DMS114 treated with DMSO at 0.1 percent for 48 hours (cell line): Measurements from ENCODE around the gene SYMPK.
"Not testable (repeated sequence)": the region's sequence is repeated elsewhere in the genome, so short reads cannot be mapped to it uniquely, and the experiment has no call there.

Source experiments
- DNase-seq: peaks from one replicate; lab custom pipeline; 2025; ENCODE audit not compliant: unreplicated experiment; lab: John Stamatoyannopoulos, UW

SYMPK gene

DNA sequence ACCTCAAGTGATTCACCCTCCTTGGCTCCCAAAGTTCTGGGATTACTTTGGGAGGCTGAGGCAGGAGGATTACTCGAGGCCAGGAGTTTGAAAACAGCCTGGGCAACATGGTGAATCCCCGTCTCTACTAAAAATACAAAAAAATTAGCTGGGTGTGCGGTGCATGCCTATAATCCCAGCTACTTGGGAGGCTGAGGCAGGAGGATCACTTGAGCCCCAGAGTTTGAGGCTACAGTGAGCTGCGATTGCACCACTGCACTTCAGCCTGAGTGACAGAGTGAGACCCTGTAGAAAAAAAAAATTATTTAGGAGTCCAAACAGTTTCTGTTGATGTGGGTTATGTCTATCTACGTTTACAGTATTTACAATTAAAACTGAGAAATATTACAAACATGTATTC, 7.9 kb upstream of the SYMPK start:
- no peak for DNase-seq

DNA sequence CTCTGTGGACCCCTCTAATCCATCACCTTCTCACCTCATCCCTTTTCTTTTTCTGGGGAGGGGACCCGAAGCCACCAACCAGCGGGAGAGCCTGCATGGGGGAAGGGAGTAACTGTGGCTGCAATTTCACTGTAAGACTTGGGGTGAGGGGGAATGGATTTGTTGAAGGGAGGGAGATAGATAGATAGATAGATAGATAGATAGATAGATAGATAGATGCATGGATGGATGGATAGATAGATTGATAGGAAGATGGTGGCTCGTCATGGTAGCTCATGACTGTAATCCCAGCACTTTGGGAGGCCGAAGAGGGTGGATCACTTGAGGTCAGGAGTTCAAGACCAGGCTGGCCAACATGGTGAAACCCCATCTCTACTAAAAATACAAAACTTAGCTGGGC, 4.3 kb upstream of the SYMPK start:
- DNase-seq = not testable (repeated sequence)

GRCh38 chr19:45866400-45867176, 3.6 kb upstream of the SYMPK start:
- no peak for DNase-seq

DNA sequence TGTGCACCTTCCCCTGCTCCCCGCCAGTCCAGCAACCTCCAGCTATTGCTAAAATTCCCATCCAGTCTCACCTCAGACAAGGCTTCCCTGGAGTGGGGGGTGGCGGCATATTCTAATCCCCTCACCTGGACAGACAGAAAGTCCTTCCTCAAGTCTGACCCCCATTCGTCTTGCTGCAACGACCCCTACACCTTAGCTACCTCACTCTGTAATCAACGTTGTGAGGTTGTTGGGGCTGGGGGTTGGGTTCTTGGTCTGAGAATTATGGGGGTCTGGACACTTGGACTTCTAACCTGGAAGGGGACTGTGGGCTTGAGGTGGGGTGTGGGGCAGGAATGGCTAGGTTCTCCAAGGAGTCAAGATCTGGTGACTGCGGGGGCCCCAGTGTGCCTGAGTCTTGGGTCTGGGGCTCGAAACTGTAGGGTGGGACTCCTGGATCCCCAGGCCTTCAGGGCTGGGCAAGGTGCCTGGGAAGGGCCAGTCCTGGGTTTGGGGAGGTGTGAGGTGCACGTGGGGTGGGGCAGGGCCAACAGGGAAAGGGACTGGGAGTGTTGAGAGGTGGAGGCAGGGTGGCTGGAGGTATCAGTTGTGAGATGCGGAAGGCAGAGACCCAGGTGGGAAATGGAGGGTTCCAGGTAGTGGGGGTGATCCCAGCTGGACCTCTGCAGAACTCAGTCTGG, 2.5 kb upstream of the SYMPK start:
- DNase-seq = no peak

DNA sequence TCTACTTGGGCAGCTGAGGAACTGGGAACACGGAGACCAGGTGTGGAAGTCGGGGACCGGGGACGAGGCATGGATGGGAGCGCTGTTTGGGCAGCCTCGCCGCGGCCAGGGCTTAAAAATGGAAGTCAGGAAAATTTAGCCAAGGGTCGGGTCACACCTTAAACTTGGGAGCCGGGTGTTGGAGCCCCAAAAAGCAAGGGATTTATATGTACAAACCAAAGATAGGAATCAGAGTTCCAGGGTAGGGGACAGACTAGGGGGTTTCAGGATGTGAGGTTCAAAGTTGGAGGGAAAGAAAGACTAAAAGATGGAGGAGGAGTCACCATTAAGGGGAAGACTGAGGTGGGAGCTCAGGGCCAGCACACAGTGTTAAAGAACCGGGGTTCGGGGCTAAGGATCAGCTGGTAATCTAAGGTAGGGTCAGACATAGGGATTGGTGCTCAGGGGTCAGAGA, 1.7 kb upstream of the SYMPK start:
- no peak for DNase-seq

- no peak for DNase-seq
Measured at GRCh38 chr19:45863840-45864628, 1.1 kb upstream of the SYMPK start, which contains the start of gene FOXA3. TSS of gene FOXA3 (plus strand) at chr19:45864326. CDS start at chr19:45864457, 131 bp downstream.

DNA sequence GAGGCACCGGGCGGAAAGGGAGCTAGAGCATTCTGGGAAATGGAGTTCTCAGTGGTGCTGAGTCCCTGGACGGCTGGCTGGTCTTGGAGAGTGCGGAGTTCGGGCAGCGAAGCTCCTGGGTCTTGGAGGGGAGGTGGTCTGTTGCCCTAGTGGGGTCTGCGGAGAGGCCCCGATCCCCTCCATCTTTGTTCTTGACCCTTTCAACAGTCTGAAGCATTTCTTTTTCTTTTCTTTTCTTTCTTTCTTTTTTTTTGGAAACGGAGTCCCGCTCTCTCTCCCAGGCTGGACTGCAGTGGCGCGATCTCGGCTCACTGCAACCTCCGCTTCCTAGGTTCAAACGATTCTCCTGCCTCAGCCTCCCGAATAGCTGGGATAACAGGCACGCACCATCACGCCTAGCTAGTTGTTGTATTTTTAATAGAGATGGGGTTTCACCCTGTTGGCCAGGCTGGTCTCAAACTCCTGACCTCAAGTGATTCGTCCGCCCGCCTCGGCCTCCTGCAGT, 440 bp upstream of the SYMPK start:
- DNase-seq = no peak

DNA sequence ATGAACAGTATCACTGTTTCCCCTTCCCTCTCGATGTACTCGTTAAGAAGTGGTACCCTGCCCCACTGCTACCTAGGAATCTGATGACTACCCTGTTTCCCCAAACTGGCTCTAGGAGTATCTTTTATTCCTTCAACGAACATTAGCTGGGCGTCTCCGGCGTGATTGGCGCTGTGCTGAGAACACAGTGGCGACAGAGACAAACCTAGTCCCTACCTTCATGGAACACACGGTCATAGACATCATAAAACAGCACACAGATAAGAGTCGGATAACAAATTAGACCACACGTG, 730 bp downstream of the SYMPK start:
- DNase-seq = no peak

DNA sequence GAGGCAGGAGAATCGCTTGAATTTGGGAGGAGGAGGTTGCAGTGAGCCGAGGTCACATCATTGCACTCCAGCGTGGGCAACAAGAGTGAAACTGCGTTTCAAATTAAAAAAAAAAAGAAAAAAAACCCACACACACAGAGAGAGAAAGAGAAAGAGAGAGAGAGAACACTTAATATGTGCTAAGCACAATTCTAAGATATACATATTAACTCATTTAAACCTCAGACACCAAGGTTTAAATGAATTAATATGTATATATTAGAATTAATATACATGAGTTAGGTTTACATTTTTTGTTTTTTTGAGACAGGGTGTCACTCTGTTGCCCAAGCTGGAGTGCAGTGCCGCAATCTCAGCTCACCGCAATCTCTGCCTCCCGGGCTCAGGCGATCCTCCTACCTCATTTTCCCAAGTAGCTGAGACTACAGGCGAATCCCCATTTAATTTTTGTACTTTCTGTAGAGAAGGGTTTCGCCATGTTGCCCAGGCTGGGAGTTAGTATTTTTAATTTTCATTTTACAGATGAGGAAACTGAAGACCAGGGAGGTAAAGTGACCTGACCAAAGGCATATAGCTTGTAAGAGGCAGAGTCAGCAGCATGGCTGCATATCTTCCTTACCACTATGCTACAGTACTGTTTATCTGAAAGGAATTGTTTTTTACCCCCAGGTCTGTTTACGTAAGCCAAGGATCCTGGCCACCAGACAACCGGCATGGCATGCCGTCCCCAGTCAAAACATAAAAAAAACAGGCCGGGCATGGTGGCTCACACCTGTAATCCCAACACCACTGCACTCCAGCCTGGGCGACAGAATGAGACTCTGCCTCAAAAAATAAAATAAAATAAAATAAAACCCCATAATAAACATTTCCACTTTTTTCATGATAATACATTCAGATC, 2.3 kb downstream of the SYMPK start:
- DNase-seq = no peak

DNA sequence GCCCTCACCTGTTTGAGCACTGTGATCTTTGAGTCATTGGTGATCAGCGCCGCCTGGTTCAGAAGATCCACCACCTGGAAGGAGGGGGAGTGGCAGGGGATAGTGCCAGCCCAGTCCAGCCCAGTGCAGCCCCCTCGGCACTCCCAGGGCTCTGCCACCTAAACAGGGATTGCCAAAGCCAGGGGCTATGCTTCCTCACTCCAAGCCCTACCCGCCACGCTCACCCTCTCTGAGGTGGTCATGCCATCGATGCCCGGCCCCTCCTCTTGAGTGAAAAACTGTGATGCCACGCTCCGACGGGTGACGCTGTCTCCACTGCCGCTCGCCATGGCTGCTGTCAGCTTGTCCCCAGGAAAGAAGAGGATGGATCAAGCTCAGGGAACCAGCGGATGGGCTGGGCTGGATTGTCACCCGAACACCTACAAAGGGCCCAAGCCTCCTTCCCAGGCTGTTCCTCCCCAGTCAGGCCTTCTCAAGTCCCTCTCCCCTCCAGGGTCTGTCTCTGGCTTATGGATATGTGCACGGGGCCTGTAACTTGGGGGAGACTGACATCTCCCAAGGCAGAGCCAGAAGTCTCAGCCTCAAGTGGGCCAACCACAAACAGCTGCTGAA, 8.7 kb downstream of the SYMPK start:
- no peak for DNase-seq

DNA sequence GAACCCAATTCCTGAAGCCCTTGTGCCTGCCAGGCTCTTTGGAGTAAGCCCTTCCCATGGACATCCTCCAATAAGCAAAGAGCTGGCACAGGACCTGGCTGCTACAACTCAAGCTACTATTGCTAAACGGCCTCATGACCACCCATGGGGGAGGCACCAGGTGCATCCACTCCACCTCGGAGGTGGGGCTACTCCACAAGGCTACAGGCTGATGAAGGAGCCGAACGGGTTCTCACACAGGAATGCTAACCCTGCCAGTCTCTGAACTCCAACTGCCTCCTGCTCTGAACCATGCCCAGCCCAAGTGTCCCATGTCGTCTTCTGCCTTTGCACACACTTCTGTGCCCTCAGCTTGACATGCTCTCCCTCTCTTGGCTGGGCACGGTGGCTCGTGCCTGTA, 10.0 kb downstream of the SYMPK start:
- DNase-seq = no peak

DNA sequence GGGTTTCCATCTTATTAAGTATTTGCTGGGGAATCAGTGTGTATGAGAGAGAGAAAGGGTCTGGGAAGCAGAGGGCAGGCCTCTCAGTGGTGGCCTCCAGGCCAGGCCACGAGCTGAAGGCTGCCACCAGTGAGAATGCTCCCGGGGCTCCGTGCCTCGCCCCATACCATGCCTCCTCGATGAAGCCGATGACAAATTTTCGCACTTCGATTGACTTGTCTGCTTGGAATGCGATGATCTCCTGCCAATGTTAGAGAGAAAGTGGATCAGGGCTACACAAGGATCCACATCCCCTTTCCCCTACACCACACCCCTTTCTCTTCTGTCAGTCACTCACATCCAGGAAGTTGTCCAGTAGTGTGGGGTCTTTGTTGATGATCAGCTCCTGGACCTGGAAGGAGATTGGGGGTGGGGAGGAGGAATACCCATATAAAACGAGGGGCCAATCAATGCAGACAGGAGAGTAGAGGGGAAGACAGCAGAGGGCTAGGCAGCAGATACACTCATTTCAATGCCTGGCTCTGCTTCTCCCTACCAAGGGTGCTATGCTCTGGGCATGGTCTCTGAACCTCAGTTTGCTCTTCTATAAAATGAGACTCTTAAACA, 10.7 kb downstream of the SYMPK start:
- DNase-seq = no peak

DNA sequence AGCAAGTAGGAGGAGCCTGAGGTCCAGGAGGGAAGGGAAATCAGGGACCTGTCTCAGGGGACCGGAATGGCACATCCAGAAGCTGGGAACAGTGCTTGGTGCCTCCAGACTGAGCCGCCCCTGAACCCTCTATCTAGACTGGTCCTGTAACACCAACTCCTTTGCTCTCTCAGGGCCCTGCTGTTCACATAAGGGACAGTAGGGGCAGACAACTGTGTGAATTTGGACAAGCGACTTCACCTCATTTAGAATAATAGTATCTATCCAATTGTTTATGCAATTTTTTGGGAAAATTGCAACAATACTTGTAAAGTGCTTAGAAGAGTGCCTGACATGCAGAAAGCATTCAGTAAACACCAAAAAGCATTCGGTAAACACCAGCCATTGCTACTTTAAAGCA, 14.0 kb downstream of the SYMPK start:
- no peak for DNase-seq

- DNase-seq = no peak
Measured at GRCh38 chr19:45847663-45848062, 15.3 kb downstream of the SYMPK start.

- no peak for DNase-seq
Measured at GRCh38 chr19:45842198-45842597, 20.7 kb downstream of the SYMPK start.

- DNase-seq = no peak
Measured at GRCh38 chr19:45834970-45835369, 28.0 kb downstream of the SYMPK start.

DNA sequence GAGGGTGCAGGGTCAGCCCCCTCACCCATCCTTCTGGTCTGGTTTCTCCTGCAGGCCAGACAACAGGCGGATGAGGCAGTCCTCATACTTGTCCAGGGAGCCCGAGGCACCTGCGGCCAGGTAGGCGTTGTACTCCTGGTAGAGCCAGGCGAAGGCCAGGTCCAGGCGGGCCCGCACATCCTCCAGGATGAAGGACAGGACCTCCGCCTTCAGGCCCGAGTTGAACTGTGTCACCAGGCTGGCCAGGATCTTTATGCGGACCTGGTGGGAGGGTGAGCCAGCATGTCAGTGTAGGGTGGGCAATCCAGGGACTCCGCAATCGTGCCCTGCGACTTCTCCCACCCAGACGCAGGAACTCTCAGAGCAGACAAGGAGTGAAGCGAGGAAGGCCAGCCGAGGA, 34.0 kb downstream of the SYMPK start:
- no peak for DNase-seq

GRCh38 chr19:45828523-45828922, 34.4 kb downstream of the SYMPK start:
- no peak for DNase-seq

GRCh38 chr19:45827459-45828093, 35.4 kb downstream of the SYMPK start:
- DNase-seq = no peak
